Measurements from ENCODE around the gene OTUD7B. TPM values are rescaled to one million over a fixed set of nuclear protein-coding genes. Genes with fewer than 3 reads are reported as not detected.
A peak's percentile ranks its signal among the peaks of the same experiment; 100 is the strongest.

The OTUD7B gene
- total RNA-seq, 3 donors from 2014 or later: 39.2 to 52.7 (median 49.3) TPM

GRCh38 chr1:150051089-150051373 lies 40.5 kb upstream of the OTUD7B start:
- no peaks in the 10 kb centered on the region for H3K9me3 ChIP-seq
- TF ChIP-seq, protein P1, sequence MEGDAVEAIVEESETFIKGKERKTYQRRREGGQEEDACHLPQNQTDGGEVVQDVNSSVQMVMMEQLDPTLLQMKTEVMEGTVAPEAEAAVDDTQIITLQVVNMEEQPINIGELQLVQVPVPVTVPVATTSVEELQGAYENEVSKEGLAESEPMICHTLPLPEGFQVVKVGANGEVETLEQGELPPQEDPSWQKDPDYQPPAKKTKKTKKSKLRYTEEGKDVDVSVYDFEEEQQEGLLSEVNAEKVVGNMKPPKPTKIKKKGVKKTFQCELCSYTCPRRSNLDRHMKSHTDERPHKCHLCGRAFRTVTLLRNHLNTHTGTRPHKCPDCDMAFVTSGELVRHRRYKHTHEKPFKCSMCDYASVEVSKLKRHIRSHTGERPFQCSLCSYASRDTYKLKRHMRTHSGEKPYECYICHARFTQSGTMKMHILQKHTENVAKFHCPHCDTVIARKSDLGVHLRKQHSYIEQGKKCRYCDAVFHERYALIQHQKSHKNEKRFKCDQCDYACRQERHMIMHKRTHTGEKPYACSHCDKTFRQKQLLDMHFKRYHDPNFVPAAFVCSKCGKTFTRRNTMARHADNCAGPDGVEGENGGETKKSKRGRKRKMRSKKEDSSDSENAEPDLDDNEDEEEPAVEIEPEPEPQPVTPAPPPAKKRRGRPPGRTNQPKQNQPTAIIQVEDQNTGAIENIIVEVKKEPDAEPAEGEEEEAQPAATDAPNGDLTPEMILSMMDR (IDR thresholded peaks at IDR 0.05): no peak
- DNase-seq: no peak
- intact Hi-C loops (cut with DNase I, micrococcal nuclease): loop anchor here in 1 of 2 donors (5.0 kb wide), 1 partner anchor 89 kb away; no protein-coding TSS in a partner anchor
- ATAC-seq: no peak
- no peak overlapping the region for H3K4me3 ChIP-seq
- no peaks in the 10 kb centered on the region for H3K36me3 ChIP-seq (ENCODE audit: low read depth)
- H3K4me1 ChIP-seq (ENCODE audit: low read depth): no peaks in the 10 kb centered on the region

DNA sequence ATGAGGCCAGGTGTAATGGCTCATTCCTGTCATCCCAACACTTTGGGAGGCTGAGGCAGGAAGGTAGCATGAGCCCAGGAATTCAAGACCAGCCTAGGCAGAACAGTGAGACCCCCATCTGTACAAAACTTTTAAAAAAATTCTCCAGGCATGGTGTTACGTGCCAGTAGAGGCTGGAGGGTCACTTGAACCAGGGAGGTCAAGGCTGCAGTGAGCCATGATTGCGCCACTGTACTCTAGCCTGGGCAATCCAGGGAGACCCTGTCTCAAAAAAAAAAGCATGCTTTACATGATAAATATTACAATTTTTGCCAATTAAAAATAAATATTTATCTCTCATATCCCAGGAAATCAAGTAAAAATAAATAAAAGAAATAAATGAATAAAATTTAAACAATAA lies 39.4 kb upstream of the OTUD7B start:
- TF ChIP-seq, protein P1 (IDR thresholded peaks at IDR 0.05): no peak
- no peak for ATAC-seq
- intact Hi-C loops (cut with DNase I, micrococcal nuclease): loop anchor here (1.0 to 5.0 kb wide), 2 partner anchors 88 kb away; no protein-coding TSS in a partner anchor
- H3K4me1 ChIP-seq (ENCODE audit: low read depth): no peaks in the 10 kb centered on the region
- no peaks in the 10 kb centered on the region for H3K36me3 ChIP-seq (ENCODE audit: low read depth)
- no peak overlapping the region for H3K4me3 ChIP-seq
- H3K9me3 ChIP-seq: no peaks in the 10 kb centered on the region
- no peak for DNase-seq

GRCh38 chr1:150034336-150034735 lies 23.8 kb upstream of the OTUD7B start:
- TF ChIP-seq, protein P1 (IDR thresholded peaks at IDR 0.05): no peak
- DNase-seq (no peak), ATAC-seq (no peak)
- no peaks in the 10 kb centered on the region for H3K4me1 ChIP-seq (ENCODE audit: low read depth)
- no peaks in the 10 kb centered on the region for H3K36me3 ChIP-seq (ENCODE audit: low read depth)
- H3K9me3 ChIP-seq: no peaks in the 10 kb centered on the region
- H3K4me3 ChIP-seq: no peak overlapping the region
- intact Hi-C loops (cut with DNase I, micrococcal nuclease): loop anchor here in 1 of 2 donors (10.0 kb wide), 1 partner anchor 60 kb away; no protein-coding TSS in a partner anchor

DNA sequence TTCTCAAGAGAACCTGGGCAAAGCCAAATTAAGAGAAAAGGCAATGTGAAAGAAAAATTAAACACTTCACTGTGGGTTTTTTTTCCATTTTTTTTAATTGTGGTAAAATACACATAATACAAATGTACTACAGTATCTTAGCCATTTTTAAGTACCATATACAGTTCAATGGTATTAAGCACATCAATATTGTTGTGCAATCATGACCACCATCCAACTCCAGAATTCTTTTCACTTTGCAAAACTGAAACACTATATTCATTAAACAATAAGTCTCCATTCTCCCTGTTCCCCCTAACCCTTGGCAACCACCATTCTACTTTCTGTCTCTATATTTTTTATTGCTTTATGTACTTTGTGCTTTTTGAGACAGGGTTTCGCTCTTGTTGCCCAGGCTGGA lies 17.8 kb upstream of the OTUD7B start:
- ATAC-seq (no peak), DNase-seq (no peak)
- TF ChIP-seq, protein P1 (IDR thresholded peaks at IDR 0.05): no peak
- no peak overlapping the region for H3K4me3 ChIP-seq
- intact Hi-C loops (cut with DNase I, micrococcal nuclease): no loop called here
- H3K4me1 ChIP-seq (ENCODE audit: low read depth): no peaks in the 10 kb centered on the region
- no peaks in the 10 kb centered on the region for H3K9me3 ChIP-seq
- no peaks in the 10 kb centered on the region for H3K36me3 ChIP-seq (ENCODE audit: low read depth)

DNA sequence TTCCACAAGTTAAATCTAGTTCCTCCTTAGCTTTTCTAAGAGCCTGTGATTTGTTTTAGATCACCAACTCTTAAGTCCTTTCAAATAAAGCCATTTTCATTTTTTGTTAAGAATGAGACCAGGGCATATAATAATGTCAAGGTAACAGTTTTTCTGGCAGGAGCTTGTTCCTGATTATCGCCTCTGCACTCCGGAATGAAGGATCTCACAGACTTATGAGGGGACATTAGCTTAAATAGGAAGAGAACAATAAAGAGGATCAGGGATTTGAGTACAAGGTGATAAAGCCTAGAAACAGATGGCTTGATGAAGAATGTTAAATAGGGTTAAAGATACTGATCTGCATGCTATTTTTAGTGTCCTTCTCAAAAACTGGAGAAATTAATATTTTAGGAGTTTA lies 13.6 kb upstream of the OTUD7B start:
- intact Hi-C loops (cut with DNase I, micrococcal nuclease): no loop called here
- ATAC-seq: no peak
- TF ChIP-seq, protein P1 (IDR thresholded peaks at IDR 0.05): no peak
- no peaks in the 10 kb centered on the region for H3K36me3 ChIP-seq (ENCODE audit: low read depth)
- no peaks in the 10 kb centered on the region for H3K9me3 ChIP-seq
- DNase-seq: no peak
- no peak overlapping the region for H3K4me3 ChIP-seq
- peaks cover 15% of the 10 kb centered on the region for H3K4me1 ChIP-seq (ENCODE audit: low read depth)

- Histone ChIP-seq H3K4me3 (no peak overlapping the region), H3K4me1 (ENCODE audit: low read depth) (peaks cover 19% of the 10 kb centered on the region), H3K36me3 (ENCODE audit: low read depth) (no peaks in the 10 kb centered on the region), H3K9me3 (no peaks in the 10 kb centered on the region)
- DNase-seq (peak in 2 of 3 donors; percentile 22 to 27), ATAC-seq (peak; percentile 41)
- intact Hi-C loops (cut with DNase I, micrococcal nuclease): no loop called here
- TF ChIP-seq, protein P1 (IDR thresholded peaks at IDR 0.05): no peak
Observed at GRCh38 chr1:150022357-150022756, 11.8 kb upstream of the OTUD7B start.
